ENCODE measurements around the gene PPM1F.
A peak's percentile ranks its signal among the peaks of the same experiment; 100 is the strongest.
"Not testable (repeated sequence)": the region's sequence is repeated elsewhere in the genome, so short reads cannot be mapped to it uniquely, and the experiment has no call there.

PPM1F gene

GRCh38 chr22:21940521-21940920 lies 12.1 kb downstream of the PPM1F start:
- no peak for DNase-seq (ENCODE audit: low spot score)

GRCh38 chr22:21939935-21940334 lies 12.7 kb downstream of the PPM1F start:
- not testable (repeated sequence) for DNase-seq (ENCODE audit: low spot score)

GRCh38 chr22:21939461-21939913 lies 13.2 kb downstream of the PPM1F start:
- DNase-seq (ENCODE audit: low spot score) = no peak

- DNase-seq (ENCODE audit: low spot score) = no peak
Observed at GRCh38 chr22:21938906-21939305, 13.7 kb downstream of the PPM1F start.

- peak; percentile 90 for DNase-seq (ENCODE audit: low spot score)
Observed at GRCh38 chr22:21938071-21938822, 14.4 kb downstream of the PPM1F start.

GRCh38 chr22:21937821-21938070 lies 14.9 kb downstream of the PPM1F start:
- no peak for DNase-seq (ENCODE audit: low spot score)

GRCh38 chr22:21937041-21937820 lies 15.4 kb downstream of the PPM1F start:
- DNase-seq (ENCODE audit: low spot score) = no peak

GRCh38 chr22:21936151-21936775 lies 16.4 kb downstream of the PPM1F start:
- no peak for DNase-seq (ENCODE audit: low spot score)

GRCh38 chr22:21933910-21934309 lies 18.7 kb downstream of the PPM1F start:
- no peak for DNase-seq (ENCODE audit: low spot score)

GRCh38 chr22:21933413-21933812 lies 19.2 kb downstream of the PPM1F start:
- no peak for DNase-seq (ENCODE audit: low spot score)

GRCh38 chr22:21932347-21932746 lies 20.3 kb downstream of the PPM1F start:
- DNase-seq (ENCODE audit: low spot score) = no peak

GRCh38 chr22:21931056-21931455 lies 21.6 kb downstream of the PPM1F start:
- no peak for DNase-seq (ENCODE audit: low spot score)

- DNase-seq (ENCODE audit: low spot score) = no peak
Observed at GRCh38 chr22:21929253-21929652, 23.4 kb downstream of the PPM1F start.

GRCh38 chr22:21928048-21928447 lies 24.6 kb downstream of the PPM1F start:
- DNase-seq (ENCODE audit: low spot score) = no peak

- no peak for DNase-seq (ENCODE audit: low spot score)
Observed at GRCh38 chr22:21927174-21927823, 25.3 kb downstream of the PPM1F start.

- DNase-seq (ENCODE audit: low spot score) = no peak
Observed at GRCh38 chr22:21926728-21927127, 25.9 kb downstream of the PPM1F start.

- no peak for DNase-seq (ENCODE audit: low spot score)
Observed at GRCh38 chr22:21923163-21923561, 29.5 kb downstream of the PPM1F start.

GRCh38 chr22:21922370-21923162 lies 30.1 kb downstream of the PPM1F start:
- DNase-seq (ENCODE audit: low spot score) = no peak

- DNase-seq (ENCODE audit: low spot score) = no peak
Observed at GRCh38 chr22:21921729-21922128, 30.9 kb downstream of the PPM1F start.

- DNase-seq (ENCODE audit: low spot score) = no peak
Observed at GRCh38 chr22:21921184-21921721, 31.4 kb downstream of the PPM1F start.

- DNase-seq (ENCODE audit: low spot score) = no peak
Observed at GRCh38 chr22:21920341-21921183, 32.1 kb downstream of the PPM1F start.

All from HuH-7.5 (cell line).